ENCODE measurements around the gene MACC1. TPM values are rescaled to one million over a fixed set of nuclear protein-coding genes. Genes with fewer than 3 reads are reported as not detected.
A peak's percentile ranks its signal among the peaks of the same experiment; 100 is the strongest.
"Not testable (repeated sequence)": the region's sequence is repeated elsewhere in the genome, so short reads cannot be mapped to it uniquely, and the experiment has no call there.

Gene MACC1
- total RNA-seq, 1 experiment from 2014 or later, result 49.9 TPM

GRCh38 chr7:20211376-20211775 lies 5.8 kb downstream of the MACC1 start:
- Histone ChIP-seq H3K79me2 (ENCODE audit: low read length) (peaks cover 98% of the 10 kb centered on the region), H2AFZ (ENCODE audit: low read length) (no peak overlapping the region), H3K27ac (ENCODE audit: low read length) (no peak overlapping the region), H3K4me2 (ENCODE audit: low read depth, low read length, poor library complexity, severe bottlenecking) (no peak overlapping the region), H4K20me1 (ENCODE audit: insufficient read depth, low read depth, low read length) (no peaks in the 10 kb centered on the region; the same call in 1 of the 2 replicates), H3K4me3 (ENCODE audit: low read length) (no peak overlapping the region), H3K36me3 (ENCODE audit: insufficient read depth, low read length) (peaks cover 48% of the 10 kb centered on the region), H3K9me3 (ENCODE audit: low read length) (peaks cover 15% of the 10 kb centered on the region), H3K9me2 (replicated peaks; ENCODE audit: insufficient read depth, low read length) (no peaks in the 10 kb centered on the region), H3K9ac (ENCODE audit: low read length) (no peak overlapping the region), H3K4me1 (ENCODE audit: low read length) (peaks cover 19% of the 10 kb centered on the region), H3K27me3 (ENCODE audit: low read length) (no peaks in the 10 kb centered on the region)
- no peak for DNase-seq

DNA sequence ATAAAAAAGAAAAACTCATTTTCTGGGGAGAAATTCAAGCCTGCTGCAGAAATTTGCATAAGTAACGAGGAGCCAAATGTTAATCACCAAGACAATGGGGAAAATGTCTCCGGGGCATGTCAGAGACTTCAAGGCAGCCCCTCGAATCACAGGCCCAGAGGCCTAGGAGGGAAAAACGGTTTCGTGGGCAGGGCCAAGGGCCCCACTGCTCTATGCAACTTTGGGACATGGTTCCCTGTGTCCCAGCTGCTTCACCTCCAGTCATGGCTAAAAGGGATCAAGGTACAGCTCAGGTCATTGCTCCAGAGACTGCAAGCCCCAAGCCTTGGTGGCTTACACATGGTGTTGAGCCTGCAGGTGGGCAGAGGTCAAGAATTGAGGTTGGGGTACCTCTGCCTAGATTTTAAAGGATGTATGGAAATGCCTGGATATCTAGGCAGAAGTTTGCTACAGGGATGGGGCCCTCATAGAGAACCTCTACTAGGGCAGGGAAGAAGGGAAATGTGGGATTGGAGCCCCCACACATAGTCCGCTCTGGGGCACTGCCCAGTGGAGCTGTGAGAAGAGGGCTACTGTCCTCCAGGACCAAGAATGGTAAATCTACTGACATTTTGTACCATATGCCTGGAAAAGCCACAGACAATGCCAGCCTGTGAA lies 8.4 kb downstream of the MACC1 start:
- Histone ChIP-seq H3K4me1 (ENCODE audit: low read length) (peaks cover 3% of the 10 kb centered on the region; the same call in 1 of the 2 replicates), H2AFZ (ENCODE audit: low read length) (no peak overlapping the region), H3K79me2 (ENCODE audit: low read length) (peaks cover 94% of the 10 kb centered on the region), H3K27ac (ENCODE audit: low read length) (no peak overlapping the region), H4K20me1 (ENCODE audit: insufficient read depth, low read depth, low read length) (no peaks in the 10 kb centered on the region; the same call in 1 of the 2 replicates), H3K9me3 (ENCODE audit: low read length) (peaks cover 15% of the 10 kb centered on the region), H3K4me3 (ENCODE audit: low read length) (no peak overlapping the region), H3K4me2 (ENCODE audit: low read depth, low read length, poor library complexity, severe bottlenecking) (no peak overlapping the region), H3K27me3 (ENCODE audit: low read length) (no peaks in the 10 kb centered on the region), H3K9me2 (replicated peaks; ENCODE audit: insufficient read depth, low read length) (no peaks in the 10 kb centered on the region), H3K36me3 (ENCODE audit: insufficient read depth, low read length) (peaks cover 44% of the 10 kb centered on the region), H3K9ac (ENCODE audit: low read length) (no peak overlapping the region)
- DNase-seq, result no peak

DNA sequence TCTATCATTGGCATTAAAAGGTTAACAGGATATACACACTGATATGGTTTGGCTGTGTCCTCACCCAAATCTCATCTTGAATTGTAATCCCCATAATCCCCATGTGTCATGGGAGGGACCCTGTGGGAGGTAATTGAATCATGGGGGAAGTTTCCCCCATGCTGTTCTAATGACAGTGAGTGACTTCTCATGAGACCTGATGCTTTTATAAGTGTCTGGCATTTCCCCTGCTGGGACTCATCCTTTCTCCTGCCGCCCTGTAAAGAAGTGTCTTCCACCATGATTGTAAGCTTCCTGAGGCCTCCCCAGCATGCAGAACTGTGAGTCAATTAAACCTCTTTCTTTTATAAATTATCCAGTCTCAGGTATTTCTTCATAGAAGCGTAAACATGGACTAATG lies 9.4 kb downstream of the MACC1 start:
- not testable (repeated sequence) for H3K4me1 ChIP-seq (ENCODE audit: low read length); H2AFZ ChIP-seq (ENCODE audit: low read length); H4K20me1 ChIP-seq (ENCODE audit: insufficient read depth, low read depth, low read length); H3K9me2 ChIP-seq (replicated peaks; ENCODE audit: insufficient read depth, low read length); H3K9ac ChIP-seq (ENCODE audit: low read length); H3K27me3 ChIP-seq (ENCODE audit: low read length); H3K4me3 ChIP-seq (ENCODE audit: low read length); H3K4me2 ChIP-seq (ENCODE audit: low read depth, low read length, poor library complexity, severe bottlenecking); DNase-seq; H3K27ac ChIP-seq (ENCODE audit: low read length)
- Histone ChIP-seq H3K79me2 (ENCODE audit: low read length) (peaks cover 94% of the 10 kb centered on the region), H3K36me3 (ENCODE audit: insufficient read depth, low read length) (peaks cover 36% of the 10 kb centered on the region), H3K9me3 (ENCODE audit: low read length) (peaks cover 15% of the 10 kb centered on the region)

DNA sequence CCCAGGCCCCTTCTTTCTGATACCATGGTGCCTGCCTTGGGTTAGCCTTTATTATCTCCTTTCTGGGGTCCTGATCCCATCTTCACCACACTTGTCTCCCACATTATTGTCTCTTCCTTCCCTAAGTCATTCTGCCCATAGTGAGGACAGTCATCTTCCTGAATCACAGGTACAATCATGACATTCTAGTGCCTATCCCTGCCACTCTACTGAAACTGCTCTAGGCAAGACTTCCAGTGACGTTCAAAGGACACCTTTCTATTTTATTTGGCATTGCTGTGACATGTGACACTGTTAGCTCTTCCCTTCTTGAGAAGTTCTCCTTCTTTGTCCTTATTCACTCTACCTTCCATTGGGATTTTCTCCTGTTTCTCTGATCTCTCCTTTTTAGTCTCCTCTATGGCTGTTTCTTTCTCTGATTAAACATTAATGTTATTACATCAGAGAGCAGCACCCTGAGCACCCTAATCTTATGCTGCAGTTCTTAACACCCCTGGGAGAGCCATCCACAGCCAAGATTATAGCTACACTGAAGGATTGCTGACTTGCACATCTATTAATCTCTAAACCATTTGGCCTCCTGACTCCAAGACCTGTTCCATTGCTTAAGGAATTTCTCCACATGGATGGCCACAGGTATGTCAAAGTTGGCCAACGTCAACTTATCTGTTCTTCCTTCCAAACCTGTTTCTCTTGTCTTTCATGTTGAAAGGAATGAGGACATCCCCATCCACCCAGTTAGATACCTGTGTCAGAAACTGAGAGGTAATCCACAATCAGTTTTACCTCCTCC lies 10.9 kb downstream of the MACC1 start:
- peaks cover 15% of the 10 kb centered on the region for H3K9me3 ChIP-seq (ENCODE audit: low read length)
- no peaks in the 10 kb centered on the region for H3K9me2 ChIP-seq (replicated peaks; ENCODE audit: insufficient read depth, low read length)
- H3K4me3 ChIP-seq (ENCODE audit: low read length), result no peak overlapping the region
- peaks cover 93% of the 10 kb centered on the region for H3K79me2 ChIP-seq (ENCODE audit: low read length)
- H3K27ac ChIP-seq (ENCODE audit: low read length), result peak overlapping the region; percentile 24; the same call in 1 of the 2 replicates
- H2AFZ ChIP-seq (ENCODE audit: low read length), result no peak overlapping the region
- H3K36me3 ChIP-seq (ENCODE audit: insufficient read depth, low read length), result peaks cover 32% of the 10 kb centered on the region
- H3K4me1 ChIP-seq (ENCODE audit: low read length), result peaks cover 19% of the 10 kb centered on the region
- no peak overlapping the region for H3K4me2 ChIP-seq (ENCODE audit: low read depth, low read length, poor library complexity, severe bottlenecking)
- no peaks in the 10 kb centered on the region for H3K27me3 ChIP-seq (ENCODE audit: low read length)
- H3K9ac ChIP-seq (ENCODE audit: low read length), result no peak overlapping the region
- no peak for DNase-seq
- no peaks in the 10 kb centered on the region for H4K20me1 ChIP-seq (ENCODE audit: insufficient read depth, low read depth, low read length)

DNA sequence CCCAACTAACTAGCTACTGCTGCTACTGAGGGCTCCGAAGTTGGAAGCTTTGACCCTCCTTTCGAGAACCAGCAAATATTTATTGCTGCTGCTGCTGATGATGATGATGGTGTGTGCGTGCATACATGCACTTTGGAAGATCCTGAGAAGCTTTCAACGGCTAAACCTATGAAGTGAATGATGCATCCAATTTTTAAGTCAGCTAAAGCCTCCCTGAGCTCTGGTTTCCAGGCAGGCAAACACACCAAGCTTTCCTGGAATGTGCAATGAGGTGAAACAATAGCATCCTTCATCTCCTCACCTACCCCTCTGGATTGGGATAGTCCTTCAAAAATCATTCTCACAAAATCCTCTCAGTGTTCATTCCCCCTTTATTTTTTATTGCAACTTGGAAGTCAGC lies 13.9 kb downstream of the MACC1 start:
- no peak overlapping the region for H2AFZ ChIP-seq (ENCODE audit: low read length)
- peaks cover 80% of the 10 kb centered on the region for H3K79me2 ChIP-seq (ENCODE audit: low read length)
- DNase-seq, result no peak
- peaks cover 5% of the 10 kb centered on the region for H3K36me3 ChIP-seq (ENCODE audit: insufficient read depth, low read length)
- H3K27ac ChIP-seq (ENCODE audit: low read length), result no peak overlapping the region
- H3K4me1 ChIP-seq (ENCODE audit: low read length), result peaks cover 47% of the 10 kb centered on the region
- no peak overlapping the region for H3K9ac ChIP-seq (ENCODE audit: low read length)
- no peak overlapping the region for H3K4me3 ChIP-seq (ENCODE audit: low read length)
- no peaks in the 10 kb centered on the region for H3K9me3 ChIP-seq (ENCODE audit: low read length)
- no peak overlapping the region for H3K4me2 ChIP-seq (ENCODE audit: low read depth, low read length, poor library complexity, severe bottlenecking)
- no peaks in the 10 kb centered on the region for H4K20me1 ChIP-seq (ENCODE audit: insufficient read depth, low read depth, low read length)
- H3K27me3 ChIP-seq (ENCODE audit: low read length), result no peaks in the 10 kb centered on the region
- no peaks in the 10 kb centered on the region for H3K9me2 ChIP-seq (replicated peaks; ENCODE audit: insufficient read depth, low read length)

DNA sequence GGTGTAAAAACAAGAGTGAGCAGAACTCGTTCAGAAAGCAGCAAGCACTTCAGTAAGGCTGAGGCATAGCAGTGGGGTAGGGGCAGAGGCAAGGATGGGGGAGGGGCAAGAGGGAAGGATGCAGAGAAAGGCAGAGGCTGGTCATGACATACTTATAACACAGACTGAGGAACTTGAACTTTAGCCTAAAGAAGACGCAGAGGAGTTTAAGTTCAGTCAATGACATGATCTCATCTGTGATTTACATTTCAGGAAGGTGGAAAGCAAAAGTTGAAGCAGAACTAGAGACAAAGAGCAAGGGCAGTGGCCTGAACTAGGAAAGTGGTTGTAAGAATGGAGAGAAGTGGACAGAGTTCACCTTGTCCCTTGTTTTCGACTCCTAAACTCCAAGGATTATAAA lies 15.8 kb downstream of the MACC1 start:
- Histone ChIP-seq H3K4me2 (ENCODE audit: low read depth, low read length, poor library complexity, severe bottlenecking) (peak overlapping the region; percentile 88), H3K9me3 (ENCODE audit: low read length) (no peaks in the 10 kb centered on the region), H3K36me3 (ENCODE audit: insufficient read depth, low read length) (peaks cover 8% of the 10 kb centered on the region; the same call in 1 of the 2 replicates), H3K9ac (ENCODE audit: low read length) (peak overlapping the region; percentile 60), H3K4me1 (ENCODE audit: low read length) (peaks cover 60% of the 10 kb centered on the region), H3K27ac (ENCODE audit: low read length) (peak overlapping the region; percentile 97), H3K9me2 (replicated peaks; ENCODE audit: insufficient read depth, low read length) (no peaks in the 10 kb centered on the region), H4K20me1 (ENCODE audit: insufficient read depth, low read depth, low read length) (no peaks in the 10 kb centered on the region), H3K27me3 (ENCODE audit: low read length) (no peaks in the 10 kb centered on the region), H2AFZ (ENCODE audit: low read length) (no peak overlapping the region), H3K4me3 (ENCODE audit: low read length) (no peak overlapping the region), H3K79me2 (ENCODE audit: low read length) (peaks cover 79% of the 10 kb centered on the region)
- peak; percentile 74 for DNase-seq

- no peaks in the 10 kb centered on the region for H3K27me3 ChIP-seq (ENCODE audit: low read length)
- no peak overlapping the region for H2AFZ ChIP-seq (ENCODE audit: low read length)
- H4K20me1 ChIP-seq (ENCODE audit: insufficient read depth, low read depth, low read length), result no peaks in the 10 kb centered on the region
- H3K4me3 ChIP-seq (ENCODE audit: low read length), result peak overlapping the region; percentile 46
- H3K9ac ChIP-seq (ENCODE audit: low read length), result peak overlapping the region; percentile 61
- H3K27ac ChIP-seq (ENCODE audit: low read length), result peak overlapping the region; percentile 97
- peak overlapping the region; percentile 88 for H3K4me2 ChIP-seq (ENCODE audit: low read depth, low read length, poor library complexity, severe bottlenecking)
- H3K9me3 ChIP-seq (ENCODE audit: low read length), result no peaks in the 10 kb centered on the region
- peaks cover 59% of the 10 kb centered on the region for H3K4me1 ChIP-seq (ENCODE audit: low read length)
- H3K9me2 ChIP-seq (replicated peaks; ENCODE audit: insufficient read depth, low read length), result no peaks in the 10 kb centered on the region
- peaks cover 8% of the 10 kb centered on the region; the same call in 1 of the 2 replicates for H3K36me3 ChIP-seq (ENCODE audit: insufficient read depth, low read length)
- peaks cover 75% of the 10 kb centered on the region for H3K79me2 ChIP-seq (ENCODE audit: low read length)
- peak; percentile 67 for DNase-seq
These were observed 16.2 kb downstream of the MACC1 start for GRCh38 chr7:20200971-20201370.

DNA sequence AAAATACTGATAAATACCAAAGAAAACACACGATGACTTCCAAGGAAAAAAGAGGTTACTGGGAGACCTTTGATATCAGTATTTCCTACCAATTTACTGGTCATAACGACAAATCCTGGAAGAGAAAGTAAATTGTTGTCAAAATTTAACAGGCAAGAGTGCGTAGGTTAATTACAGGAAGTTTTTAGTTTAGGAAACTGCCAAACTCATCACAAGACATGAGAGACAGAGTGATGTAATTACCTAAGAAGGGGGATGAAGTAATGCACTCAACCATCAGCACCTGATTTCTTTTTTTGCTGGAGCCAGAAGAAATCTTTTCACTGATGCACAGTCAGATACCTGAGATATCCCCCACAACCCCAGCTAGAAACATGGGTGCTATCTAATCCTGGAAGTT lies 16.8 kb downstream of the MACC1 start:
- H4K20me1 ChIP-seq (ENCODE audit: insufficient read depth, low read depth, low read length), result no peaks in the 10 kb centered on the region
- peak overlapping the region; percentile 46 for H3K4me3 ChIP-seq (ENCODE audit: low read length)
- peak overlapping the region; percentile 47; the same call in 1 of the 2 replicates for H2AFZ ChIP-seq (ENCODE audit: low read length)
- H3K36me3 ChIP-seq (ENCODE audit: insufficient read depth, low read length), result peaks cover 8% of the 10 kb centered on the region; the same call in 1 of the 2 replicates
- no peaks in the 10 kb centered on the region for H3K9me2 ChIP-seq (replicated peaks; ENCODE audit: insufficient read depth, low read length)
- peak overlapping the region; percentile 88 for H3K4me2 ChIP-seq (ENCODE audit: low read depth, low read length, poor library complexity, severe bottlenecking)
- DNase-seq, result peak; percentile 72
- H3K79me2 ChIP-seq (ENCODE audit: low read length), result peaks cover 75% of the 10 kb centered on the region
- H3K4me1 ChIP-seq (ENCODE audit: low read length), result peaks cover 61% of the 10 kb centered on the region
- no peaks in the 10 kb centered on the region for H3K27me3 ChIP-seq (ENCODE audit: low read length)
- peak overlapping the region; percentile 61 for H3K9ac ChIP-seq (ENCODE audit: low read length)
- peak overlapping the region; percentile 97 for H3K27ac ChIP-seq (ENCODE audit: low read length)
- no peaks in the 10 kb centered on the region for H3K9me3 ChIP-seq (ENCODE audit: low read length)
